WTC11 (cell line): ENCODE data around the gene HIPK2. TPM values are rescaled to one million over a fixed set of nuclear protein-coding genes. Genes with fewer than 3 reads are reported as not detected.

Experiments used
- ATAC-seq: fragments of 200-7000 bp; cut with Tn5 transposase; 2 replicates; pipeline ENCODE4 v1.10.0; 2021; ENCODE audit warnings: mild to moderate bottlenecking, moderate library complexity
- CTCF ChIA-PET: fragments of 300-600 bp; sonication (Branson Sonifier 250); formaldehyde crosslinking; loops from one replicate; lab custom pipeline; 2021; ENCODE audit warnings: antibody characterized with exemption; lab: Charles Lee
- POLR2A ChIA-PET: fragments of 350-600 bp; sonication (Branson Sonifier 250); formaldehyde crosslinking; loops from one replicate; lab custom pipeline; 2021; ENCODE audit warnings: antibody characterized with exemption; lab: Charles Lee
- DNase-seq: peaks from one replicate; pipeline ENCODE4 v3.0.0; 2021; ENCODE audit warnings: low spot score
- H3K27ac Mint-ChIP-seq: 2 replicates; pipeline ENCODE4 v1.8.0; 2021; ENCODE audit warnings: mixed read lengths
- H3K27me3 Mint-ChIP-seq: 2 replicates; pipeline ENCODE4 v1.8.0; 2021; ENCODE audit warnings: low read depth, mild to moderate bottlenecking, moderate library complexity, mixed read lengths
- H3K36me3 Mint-ChIP-seq: 2 replicates; pipeline ENCODE4 v1.8.0; 2021; ENCODE audit warnings: mixed read lengths
- H3K4me1 Mint-ChIP-seq: 2 replicates; pipeline ENCODE4 v1.8.0; 2022; ENCODE audit warnings: mixed read lengths
- H3K4me3 Mint-ChIP-seq: 2 replicates; pipeline ENCODE4 v1.8.0; 2021; ENCODE audit warnings: mild to moderate bottlenecking, moderate library complexity, mixed read lengths
- H3K9me3 Mint-ChIP-seq: 2 replicates; pipeline ENCODE4 v1.8.0; 2021; ENCODE audit warnings: mixed read lengths
- CREM ChIP-seq: sonication (generic); formaldehyde crosslinking; IDR thresholded peaks from 2 replicates; pipeline ENCODE4 v1.8.1; 2022; ENCODE audit warnings: mild to moderate bottlenecking, missing genetic modification reagents, moderate library complexity
- E2F5 ChIP-seq: sonication (generic); formaldehyde crosslinking; IDR thresholded peaks from 2 replicates; pipeline ENCODE4 v1.8.1; 2022; ENCODE audit warnings: mild to moderate bottlenecking, moderate library complexity, missing genetic modification reagents
- ERG ChIP-seq: fragments of 250-450 bp; sonication (Bioruptor Pico); IDR thresholded peaks from 2 replicates; pipeline ENCODE4 v1.8.0; 2021; ENCODE audit warnings: mild to moderate bottlenecking
- ESRRA ChIP-seq: sonication (generic); formaldehyde crosslinking; IDR thresholded peaks from 2 replicates; pipeline ENCODE4 v1.8.1; 2022; ENCODE audit warnings: mild to moderate bottlenecking, missing genetic modification reagents, borderline replicate concordance
- FOXP4 ChIP-seq: sonication (generic); formaldehyde crosslinking; IDR thresholded peaks from 2 replicates; pipeline ENCODE4 v1.8.0; 2022; ENCODE audit warnings: mild to moderate bottlenecking, missing genetic modification reagents
- GRHL2 ChIP-seq: fragments of 250-450 bp; sonication (Bioruptor Pico); IDR thresholded peaks from 2 replicates; pipeline ENCODE4 v1.8.0; 2022; ENCODE audit warnings: mild to moderate bottlenecking, moderate library complexity; ENCODE audit not compliant: insufficient replicate concordance, severe bottlenecking
- JUN ChIP-seq: sonication (generic); formaldehyde crosslinking; IDR thresholded peaks from 2 replicates; pipeline ENCODE4 v1.8.0; 2023; ENCODE audit warnings: mild to moderate bottlenecking, missing genetic modification reagents
- MYBL2 ChIP-seq: sonication (generic); formaldehyde crosslinking; IDR thresholded peaks from 2 replicates; pipeline ENCODE4 v1.8.1; 2023; ENCODE audit warnings: mild to moderate bottlenecking, moderate library complexity, missing genetic modification reagents
- NFE2L1 ChIP-seq: sonication (generic); formaldehyde crosslinking; IDR thresholded peaks from 2 replicates; pipeline ENCODE4 v1.8.1; 2023; ENCODE audit warnings: missing genetic modification reagents
- NR2C2 ChIP-seq: sonication (generic); formaldehyde crosslinking; IDR thresholded peaks from 2 replicates; pipeline ENCODE4 v1.8.0; 2022; ENCODE audit warnings: mild to moderate bottlenecking, missing genetic modification reagents
- PRDM15 ChIP-seq: sonication (generic); formaldehyde crosslinking; IDR thresholded peaks from 2 replicates; pipeline ENCODE4 v1.8.0; 2022; ENCODE audit warnings: missing genetic modification reagents
- PREB ChIP-seq: sonication (generic); formaldehyde crosslinking; IDR thresholded peaks from 2 replicates; pipeline ENCODE4 v1.8.1; 2022; ENCODE audit warnings: mild to moderate bottlenecking, missing genetic modification reagents, moderate library complexity, borderline replicate concordance
- RELA ChIP-seq: sonication (generic); formaldehyde crosslinking; IDR thresholded peaks from 2 replicates; pipeline ENCODE4 v1.8.1; 2022; ENCODE audit warnings: missing genetic modification reagents, mild to moderate bottlenecking, borderline replicate concordance
- ZBTB43 ChIP-seq: sonication (generic); formaldehyde crosslinking; IDR thresholded peaks from 2 replicates; pipeline ENCODE4 v1.8.1; 2023; ENCODE audit warnings: mild to moderate bottlenecking, missing genetic modification reagents
- ZNF219 ChIP-seq: sonication (generic); formaldehyde crosslinking; IDR thresholded peaks from 2 replicates; pipeline ENCODE4 v1.8.0; 2023; ENCODE audit warnings: missing genetic modification reagents, mild to moderate bottlenecking, borderline replicate concordance
- ZNF232 ChIP-seq: sonication (generic); formaldehyde crosslinking; IDR thresholded peaks from 2 replicates; pipeline ENCODE4 v1.8.0; 2022; ENCODE audit warnings: mild to moderate bottlenecking, missing genetic modification reagents
- ZNF317 ChIP-seq: sonication (generic); formaldehyde crosslinking; IDR thresholded peaks from 2 replicates; pipeline ENCODE4 v1.8.1; 2023; ENCODE audit warnings: low read depth, mild to moderate bottlenecking, moderate library complexity, missing genetic modification reagents, borderline replicate concordance
- ZNF416 ChIP-seq: fragments of 250-450 bp; sonication (Bioruptor Pico); IDR thresholded peaks from 2 replicates; pipeline ENCODE4 v1.9.0; 2021; ENCODE audit warnings: mild to moderate bottlenecking, inconsistent platforms
- ZNF423 ChIP-seq: fragments of 250-450 bp; sonication (Bioruptor Pico); IDR thresholded peaks from 2 replicates; pipeline ENCODE4 v2.1.2; 2022; ENCODE audit warnings: mild to moderate bottlenecking, moderate library complexity
- ZNF512 ChIP-seq: sonication (generic); formaldehyde crosslinking; IDR thresholded peaks from 2 replicates; pipeline ENCODE4 v1.8.1; 2022; ENCODE audit warnings: missing genetic modification reagents, borderline replicate concordance
- ZNF671 ChIP-seq: fragments of 250-450 bp; sonication (Bioruptor Pico); IDR thresholded peaks from 2 replicates; pipeline ENCODE4 v1.8.0; 2021; ENCODE audit warnings: mild to moderate bottlenecking
- total RNA-seq: library from RNA; stranded (reverse); gene quantifications from 3 replicates; pipeline ENCODE4 v1.2.3, GENCODE V29; 2021

HIPK2 gene
- total RNA-seq, 1 experiment from 2014 or later, result 25.3 TPM

GRCh38 chr7:139693651-139694388, 84.0 kb downstream of the HIPK2 start:
- no peaks in the 10 kb centered on the region for H3K27me3 Mint-ChIP-seq
- H3K9me3 Mint-ChIP-seq, result no peaks in the 10 kb centered on the region
- TF ChIP-seq NFE2L1 (no peak), NR2C2 (CRISPR knock-in tag) (no peak), MYBL2 (CRISPR knock-in tag) (no peak), ZNF416 (CRISPR knock-in tag) (no peak), CREM (no peak), PREB (CRISPR knock-in tag) (no peak), RELA (CRISPR knock-in tag) (no peak), JUN (CRISPR knock-in tag) (no peak), FOXP4 (no peak), E2F5 (no peak), ZNF512 (no peak), ZNF219 (no peak), ZBTB43 (CRISPR knock-in tag) (no peak), ZNF423 (no peak), ZNF317 (CRISPR knock-in tag) (no peak)
- TF ChIP-seq, all 79 proteins: peak for 0
- H3K27ac Mint-ChIP-seq, result no peak overlapping the region
- POLR2A ChIA-PET, result no interaction called here
- ATAC-seq, result no peak
- no peak overlapping the region for H3K4me3 Mint-ChIP-seq
- CTCF ChIA-PET, result no interaction called here
- no peak for DNase-seq
- H3K4me1 Mint-ChIP-seq, result peaks cover 11% of the 10 kb centered on the region
- no peaks in the 10 kb centered on the region for H3K36me3 Mint-ChIP-seq

GRCh38 chr7:139692723-139693122, 85.1 kb downstream of the HIPK2 start:
- CTCF ChIA-PET, result no interaction called here
- H3K4me3 Mint-ChIP-seq, result no peak overlapping the region
- no peaks in the 10 kb centered on the region for H3K9me3 Mint-ChIP-seq
- H3K4me1 Mint-ChIP-seq, result peaks cover 12% of the 10 kb centered on the region
- no peak overlapping the region for H3K27ac Mint-ChIP-seq
- DNase-seq (no peak), ATAC-seq (no peak)
- H3K27me3 Mint-ChIP-seq, result no peaks in the 10 kb centered on the region
- H3K36me3 Mint-ChIP-seq, result no peaks in the 10 kb centered on the region
- POLR2A ChIA-PET, result no interaction called here
- TF ChIP-seq ZNF512, result no peak
- no peak for TF ChIP-seq ESRRA
- TF ChIP-seq ZNF232 (CRISPR knock-in tag), result no peak
- no peak for TF ChIP-seq ERG (CRISPR knock-in tag)
- no peak for TF ChIP-seq GRHL2
- no peak for TF ChIP-seq PRDM15 (CRISPR knock-in tag)
- no peak for TF ChIP-seq ZNF671 (CRISPR knock-in tag)
